HG03354 (cell line): ENCODE results near the gene RNPC3.
A peak's percentile ranks its signal among the peaks of the same experiment; 100 is the strongest.

Source experiments
- ATAC-seq: cut with Tn5 transposase; IDR thresholded peaks from one replicate; pipeline ENCODE4 v1.9.1; 2021; ENCODE audit warnings: mild to moderate bottlenecking; ENCODE audit not compliant: unreplicated experiment, poor library complexity, severe bottlenecking

Gene RNPC3

GRCh38 chr1:103525607-103526507, at the start of gene RNPC3:
RNPC3 (plus strand) TSS chr1:103525699; CDS start chr1:103526071, 372 bp downstream.
- peak; percentile 80 for ATAC-seq

GRCh38 chr1:103477101-103477500, 48.4 kb upstream of the RNPC3 start:
- no peak for ATAC-seq

DNA sequence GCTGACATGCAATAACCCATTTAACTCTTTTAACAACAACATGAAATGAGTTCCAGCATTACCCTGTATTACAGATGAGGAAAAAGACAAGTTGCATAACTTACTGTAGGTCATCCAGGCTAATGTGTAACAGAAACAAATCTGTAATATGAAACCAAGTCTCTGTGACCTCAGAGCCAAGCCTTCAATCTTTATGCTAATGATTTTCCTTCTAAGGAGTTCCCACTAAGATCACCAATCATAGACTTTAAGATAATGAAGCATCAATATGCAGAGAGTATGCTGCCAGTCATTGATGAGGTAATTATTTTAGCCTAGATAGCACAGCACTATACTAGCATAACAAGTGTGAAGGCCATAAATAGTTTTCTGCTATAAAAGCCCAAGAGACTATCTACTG, 35.6 kb upstream of the RNPC3 start:
- peak; percentile 91 for ATAC-seq

- ATAC-seq: no peak
Measured at GRCh38 chr1:103492003-103492625, 33.4 kb upstream of the RNPC3 start.

DNA sequence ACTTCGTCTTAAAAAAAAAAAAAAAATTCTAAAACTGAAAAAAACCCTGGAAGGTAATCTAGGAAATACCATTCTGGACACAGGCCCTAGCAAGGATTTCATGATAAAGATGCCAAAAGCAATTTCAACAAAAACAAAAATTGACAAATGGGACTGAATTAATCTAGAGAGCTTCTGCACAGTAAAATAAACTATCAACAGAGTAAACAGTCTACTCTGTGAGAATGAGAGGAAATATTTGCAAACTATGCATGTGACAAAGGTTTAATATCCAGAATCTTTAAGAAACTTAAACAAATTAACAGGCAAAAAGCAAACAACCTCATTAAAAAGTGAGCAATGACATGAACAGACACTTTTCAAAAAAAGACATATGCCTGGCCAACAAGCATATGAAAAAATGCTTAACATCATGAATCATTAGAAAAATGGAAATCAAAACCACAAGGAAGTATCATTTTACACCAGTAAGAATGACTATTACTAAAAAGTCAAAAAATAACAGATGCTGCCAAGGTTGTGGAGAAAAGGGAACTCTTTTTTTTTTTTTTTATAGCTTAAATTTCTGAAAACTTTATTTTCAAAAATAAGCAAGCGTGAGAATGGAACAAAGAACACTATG, 29.4 kb upstream of the RNPC3 start:
- no peak for ATAC-seq

DNA sequence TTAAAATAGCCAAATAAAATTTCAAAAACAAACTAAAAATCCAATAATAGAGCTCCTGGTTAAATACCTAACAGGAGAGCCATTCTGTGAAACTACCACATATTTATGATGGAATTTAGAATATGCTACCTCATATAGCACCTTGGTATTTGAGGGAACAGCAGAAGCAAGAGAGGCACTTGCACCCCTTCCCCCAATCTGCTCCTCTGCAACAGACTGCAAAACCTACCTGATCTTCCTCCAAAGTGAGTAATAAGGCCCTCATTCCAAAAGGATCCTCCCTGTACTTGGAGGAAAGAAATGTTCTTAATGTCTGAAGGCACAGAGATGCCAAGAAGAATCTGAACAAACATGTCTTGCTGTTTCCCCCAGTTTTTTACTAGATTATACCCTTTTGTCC, 28.1 kb upstream of the RNPC3 start:
- ATAC-seq: no peak

- ATAC-seq: no peak
Measured at GRCh38 chr1:103509250-103509649, 16.2 kb upstream of the RNPC3 start.

DNA sequence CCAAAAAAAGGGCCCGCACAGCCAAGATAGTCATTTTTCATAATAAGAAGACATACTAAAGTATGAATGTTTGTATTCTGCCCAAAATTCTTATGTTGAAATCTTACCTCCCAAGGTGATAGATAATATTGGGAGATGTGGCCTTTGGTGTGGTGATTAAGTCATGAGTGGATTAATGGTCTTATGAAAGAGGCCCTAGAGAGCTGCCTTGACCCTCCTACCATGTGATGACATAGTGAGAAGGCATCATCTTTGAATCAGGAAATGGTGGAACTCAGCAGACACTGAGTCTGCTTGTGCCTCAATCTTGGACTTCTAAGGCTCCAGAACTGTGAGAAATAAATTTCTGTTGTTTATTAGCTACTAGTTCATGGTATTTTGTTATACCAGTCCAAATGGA, 11.8 kb upstream of the RNPC3 start:
- no peak for ATAC-seq

DNA sequence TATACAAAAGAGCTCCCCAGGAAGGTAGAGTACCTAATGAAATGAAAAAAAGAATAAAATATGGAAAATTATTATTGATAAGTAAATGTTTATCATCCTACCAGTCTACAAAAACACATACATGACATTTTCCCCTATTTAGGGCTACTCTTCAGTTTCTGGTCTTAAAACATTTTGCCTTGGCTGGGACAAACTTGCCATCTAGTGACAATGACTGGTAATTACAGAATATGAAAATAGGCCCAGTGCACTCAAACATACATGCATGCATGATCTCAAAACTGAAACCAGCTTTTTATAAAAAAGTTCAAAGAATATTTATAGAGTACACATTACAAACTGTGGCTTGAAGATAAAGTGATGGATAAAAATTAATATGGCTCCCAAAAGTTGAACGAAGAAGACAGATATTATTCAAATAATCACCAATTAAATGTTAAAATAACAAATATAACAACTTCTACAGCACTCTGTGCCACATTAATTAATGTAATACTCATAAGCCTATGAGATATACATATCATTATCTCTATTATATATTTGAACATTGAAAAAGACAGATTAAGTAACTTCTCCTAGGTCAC, 10.5 kb upstream of the RNPC3 start:
- ATAC-seq: peak; percentile 75

DNA sequence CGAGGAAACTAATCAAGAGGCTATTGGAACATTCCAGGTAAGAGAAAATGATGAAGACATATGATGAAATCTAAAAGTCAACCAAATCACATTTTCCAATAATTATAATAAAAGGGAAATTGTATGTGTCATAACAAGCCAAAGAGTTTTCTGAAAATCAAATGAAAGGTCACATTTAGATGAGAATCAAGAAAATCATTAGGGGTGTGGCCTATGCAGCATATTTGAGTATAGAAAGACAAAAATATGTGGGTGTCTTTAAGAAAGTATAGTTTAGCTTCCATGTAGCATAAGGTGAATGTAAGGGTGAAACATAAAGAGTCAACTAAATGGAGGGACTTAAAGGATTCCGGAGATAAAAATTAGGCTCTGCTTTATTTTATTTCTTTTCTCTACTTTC, 9.2 kb upstream of the RNPC3 start:
- ATAC-seq: no peak

- ATAC-seq: no peak
Measured at GRCh38 chr1:103516693-103517092, 8.8 kb upstream of the RNPC3 start.

DNA sequence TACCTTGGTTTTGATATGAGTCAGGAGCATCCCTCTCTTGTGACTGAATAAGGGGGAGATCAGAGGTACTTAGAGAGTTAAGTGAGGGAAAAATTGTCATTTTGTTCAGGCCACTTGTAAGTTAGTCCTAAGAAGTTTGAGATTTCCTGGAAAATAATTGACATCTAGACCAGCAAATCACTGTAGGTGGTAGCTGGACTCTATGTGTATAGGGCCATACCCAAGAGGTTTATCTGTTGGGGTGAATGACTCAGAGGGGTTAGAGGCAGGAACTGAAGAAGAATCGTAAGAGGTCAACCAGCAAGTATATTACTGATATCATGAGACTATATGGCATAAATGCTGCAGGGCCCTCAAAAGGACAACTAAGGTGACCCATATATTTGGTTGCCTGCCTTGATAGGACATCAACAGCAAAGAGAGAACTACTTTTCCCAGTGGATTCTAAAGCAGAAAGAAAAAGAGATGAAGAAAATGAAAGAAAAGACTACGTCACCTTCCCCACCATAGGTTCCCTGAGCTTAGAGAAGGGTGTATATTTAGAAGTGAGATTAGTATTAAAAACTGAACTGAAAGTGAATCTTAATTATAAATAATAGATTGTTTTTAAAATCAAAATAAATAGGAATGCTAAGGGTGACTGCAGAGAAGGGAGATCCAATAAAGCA, 8.0 kb upstream of the RNPC3 start:
- ATAC-seq: peak; percentile 84

- ATAC-seq: no peak
Measured at GRCh38 chr1:103520822-103521221, 4.7 kb upstream of the RNPC3 start.

DNA sequence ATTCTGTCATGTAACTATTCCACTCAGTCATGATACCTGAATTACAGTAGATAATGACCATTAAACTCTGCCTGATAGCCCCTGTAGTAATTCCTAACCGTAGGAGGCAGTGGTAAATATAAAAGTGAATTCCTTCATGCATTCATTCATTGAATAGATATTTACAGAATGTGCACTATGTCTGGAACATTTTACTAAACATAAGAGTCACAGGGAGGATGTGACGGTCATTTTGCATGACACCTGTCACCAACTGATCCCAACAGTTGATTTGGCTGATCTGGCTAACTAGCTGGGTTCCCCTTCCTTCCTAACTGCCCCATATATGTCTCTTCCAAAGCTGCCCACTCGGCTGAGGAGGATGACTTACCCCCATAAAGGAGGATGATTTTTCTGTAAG, 2.2 kb upstream of the RNPC3 start:
- ATAC-seq: no peak

DNA sequence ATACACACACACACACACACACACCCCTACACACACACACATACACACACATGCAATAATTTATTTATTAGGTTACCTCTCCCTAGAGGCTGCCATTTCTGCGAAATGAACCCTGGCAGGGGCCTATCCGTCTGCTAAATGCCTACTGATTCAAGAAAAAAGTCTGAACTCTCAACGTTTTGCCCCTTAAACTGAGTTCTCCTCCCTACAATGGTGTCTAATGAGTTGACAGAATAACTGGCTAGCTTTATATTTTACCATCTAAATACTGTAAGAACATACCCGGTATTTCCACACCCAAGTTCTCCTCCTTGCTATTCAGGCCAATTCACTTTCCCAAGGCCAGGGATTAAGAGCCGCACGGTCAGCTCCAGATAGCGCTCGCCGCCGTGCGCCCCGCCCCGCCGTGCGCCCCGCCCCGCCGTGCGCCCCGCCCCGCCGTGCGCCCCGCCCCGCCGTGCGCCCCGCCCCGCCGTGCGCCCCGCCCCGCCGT, 339 bp upstream of the RNPC3 start:
- ATAC-seq: peak; percentile 55

DNA sequence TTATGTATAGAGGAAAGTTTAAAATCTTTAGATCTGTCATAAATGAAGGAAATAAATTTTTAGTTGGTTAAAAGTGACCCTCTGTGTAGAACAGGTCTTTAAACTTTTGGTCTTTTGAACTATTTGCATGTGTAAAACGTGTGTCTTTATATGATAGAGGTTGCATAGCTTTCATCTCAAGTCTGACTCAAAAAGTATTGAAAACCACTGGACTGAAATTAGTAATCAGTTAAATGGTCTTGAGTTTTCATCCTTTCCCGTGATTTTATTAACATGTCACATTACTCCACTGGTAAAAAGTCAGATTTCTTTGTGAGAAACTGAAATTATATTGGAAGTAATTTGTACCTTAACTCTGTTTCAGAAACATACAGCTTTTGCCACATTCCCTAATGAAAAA, 1.8 kb downstream of the RNPC3 start:
- no peak for ATAC-seq

- no peak for ATAC-seq
Measured at GRCh38 chr1:103529746-103530145, 4.2 kb downstream of the RNPC3 start.

- no peak for ATAC-seq
Measured at GRCh38 chr1:103538226-103538625, 12.7 kb downstream of the RNPC3 start.

DNA sequence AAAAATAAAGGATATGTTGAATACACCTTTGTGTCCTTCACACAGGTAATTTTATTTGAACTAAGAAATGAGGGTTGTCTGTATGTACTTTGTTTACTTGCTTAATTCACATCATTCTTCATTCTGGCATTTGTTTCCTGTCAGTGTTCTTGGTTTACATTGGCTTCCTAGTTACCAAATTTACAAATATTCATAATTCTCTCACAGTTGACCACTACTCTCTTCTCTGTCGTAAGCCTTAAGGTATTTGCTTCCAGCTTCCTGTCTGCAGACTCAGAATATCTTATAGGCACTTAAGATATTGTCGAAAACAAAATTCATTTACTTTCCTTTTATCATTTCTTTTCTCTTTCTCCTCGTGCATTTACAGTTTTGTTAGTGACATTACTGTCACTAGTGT, 15.9 kb downstream of the RNPC3 start:
- no peak for ATAC-seq

DNA sequence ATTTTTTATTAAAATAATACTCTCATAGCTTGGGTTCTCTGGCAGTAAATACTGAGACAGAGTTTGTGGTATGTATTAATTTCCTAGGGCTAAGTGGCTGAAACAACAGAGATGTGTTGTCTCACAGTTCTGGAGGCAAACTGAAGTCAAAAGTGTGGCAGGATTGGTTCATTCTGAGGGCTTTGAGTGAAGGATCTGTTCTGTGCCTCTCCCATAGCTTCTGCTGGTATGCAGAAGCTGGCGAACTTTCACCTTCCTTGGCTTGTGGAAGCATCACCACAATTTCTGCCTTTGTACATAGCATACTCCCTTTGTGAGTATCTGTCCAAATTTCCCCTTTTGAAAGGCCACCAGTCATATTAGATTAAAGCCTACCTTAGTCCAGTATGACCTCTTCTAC, 21.0 kb downstream of the RNPC3 start:
- ATAC-seq: no peak
